ENCODE results near the gene SKAP1. TPM values are rescaled to one million over a fixed set of nuclear protein-coding genes. Genes with fewer than 3 reads are reported as not detected.
"Not testable (repeated sequence)": the region's sequence is repeated elsewhere in the genome, so short reads cannot be mapped to it uniquely, and the experiment has no call there.

SKAP1 gene
- total and polyA plus RNA-seq, 8 donors: 2.4 to 4.4 (median 3.2) TPM; not detected in 2

- TF ChIP-seq POLR2AphosphoS5 (IDR thresholded peaks at IDR 0.05): no peak
- intact Hi-C loops (cut with DNase I; ENCODE audit: low total_unique reads): no loop called here
- 58 to 64% (median 59%) methylated on average over 7 of the region's 7 CpGs for WGBS, 5 donors
- no peak overlapping the region for H3K4me3 ChIP-seq
- no peaks in the 10 kb centered on the region for H3K36me3 ChIP-seq
- H3K4me1 ChIP-seq: no peaks in the 10 kb centered on the region
- DNase-seq: no peak
- H3K27ac ChIP-seq: no peak overlapping the region
- peaks cover 0 to 16% (median 0%) of the 10 kb centered on the region in 3 donors for H3K27me3 ChIP-seq
- H3K9me3 ChIP-seq: no peaks in the 10 kb centered on the region
These were observed 222.1 kb downstream of the SKAP1 start for GRCh38 chr17:48207776-48208544.

GRCh38 chr17:48207036-48207435 is 223.0 kb downstream of the SKAP1 start:
- DNase-seq; H3K4me3 ChIP-seq; H3K27ac ChIP-seq; H3K36me3 ChIP-seq; intact Hi-C loops (cut with DNase I; ENCODE audit: low total_unique reads); H3K9me3 ChIP-seq; H3K4me1 ChIP-seq: not testable (repeated sequence)
- 88 to 95% (median 92%) methylated on average over 4 of the region's 4 CpGs for WGBS, 5 donors
- peaks cover 0 to 11% (median 0%) of the 10 kb centered on the region in 3 donors for H3K27me3 ChIP-seq

DNA sequence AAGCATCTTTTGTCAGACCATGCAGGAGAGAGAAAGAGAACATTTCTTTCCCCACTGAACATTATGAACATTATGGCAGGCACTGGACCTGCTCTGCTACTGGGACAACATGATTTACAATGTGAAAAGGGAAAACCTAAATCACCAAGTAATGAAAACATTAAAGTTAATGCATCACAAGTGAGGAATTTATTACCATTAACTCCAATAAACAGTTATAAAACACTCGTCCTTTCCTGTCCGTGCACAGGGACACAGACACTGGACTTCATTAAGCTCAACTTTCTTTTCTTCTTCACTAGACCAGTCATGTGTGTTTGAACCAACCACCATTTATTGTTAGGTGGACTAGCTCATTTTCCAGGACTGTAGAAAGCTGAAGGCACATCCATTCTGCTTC is 227.1 kb downstream of the SKAP1 start:
- Histone ChIP-seq H3K4me1 (peaks cover 0 to 13% (median 3%) of the 10 kb centered on the region in 4 donors), H3K36me3 (no peaks in the 10 kb centered on the region), H3K27ac (no peak overlapping the region), H3K9me3 (no peaks in the 10 kb centered on the region), H3K4me3 (no peak overlapping the region), H3K27me3 (peaks cover 0 to 13% (median 0%) of the 10 kb centered on the region in 3 donors)
- intact Hi-C loops (cut with DNase I; ENCODE audit: low total_unique reads): no loop called here
- 68 to 87% (median 74%) methylated on average over 2 of the region's 2 CpGs for WGBS, 5 donors
- TF ChIP-seq POLR2A (IDR thresholded peaks at IDR 0.05) (no peak), CTCF (IDR thresholded peaks at IDR 0.05) (no peak), POLR2AphosphoS5 (IDR thresholded peaks at IDR 0.05) (no peak), EP300 (IDR thresholded peaks at IDR 0.05) (no peak)
- no peak for DNase-seq

DNA sequence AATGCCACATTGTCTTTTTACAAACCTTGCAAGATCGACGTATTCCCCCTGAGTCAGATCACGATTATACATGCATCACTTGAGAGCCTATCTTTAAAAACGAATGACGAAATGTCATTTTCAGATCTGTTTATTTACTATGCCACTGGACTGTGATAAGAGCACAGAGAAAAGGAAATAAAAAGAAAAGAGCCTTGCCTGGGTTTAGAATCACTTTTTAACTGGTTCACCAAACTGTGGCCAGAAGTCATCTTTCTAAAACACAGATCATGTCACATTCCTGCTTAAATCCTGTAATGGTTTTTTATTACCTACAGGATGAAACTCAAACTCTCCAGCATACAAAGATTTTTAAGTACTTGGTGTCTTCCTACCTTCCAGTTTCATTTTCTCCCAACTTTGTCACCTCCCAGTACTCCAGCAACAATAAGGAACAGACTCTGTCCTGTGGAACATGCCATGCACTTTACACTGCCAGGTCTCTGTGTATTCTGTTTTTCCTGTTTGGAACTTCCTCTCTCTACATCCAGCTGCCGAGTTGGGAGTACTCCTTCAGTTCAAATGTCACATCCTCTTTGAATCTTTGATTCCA is 231.0 kb downstream of the SKAP1 start:
- H3K4me3 ChIP-seq: no peak overlapping the region
- WGBS, 5 donors: 14 to 24% (median 20%) methylated on average over 6 of the region's 6 CpGs

DNA sequence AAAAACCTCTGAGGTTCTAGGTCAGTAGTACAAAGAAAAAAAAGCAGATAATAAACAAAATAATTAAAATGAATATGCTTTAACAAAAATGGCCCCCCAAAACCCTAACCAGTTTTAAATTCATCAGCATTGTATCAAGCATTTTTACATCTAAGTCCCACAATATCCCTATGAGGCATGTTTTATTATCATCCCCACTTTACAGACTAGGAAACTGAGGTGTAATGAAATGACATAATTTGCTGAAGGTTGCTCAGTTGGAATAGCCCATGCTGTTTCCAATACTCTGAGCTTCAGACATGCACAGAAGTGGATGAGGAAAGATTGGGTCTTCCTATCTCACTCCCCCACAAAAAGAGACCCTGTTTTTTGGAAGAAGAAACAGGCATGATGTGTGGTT is 234.1 kb downstream of the SKAP1 start:
- Histone ChIP-seq H3K36me3 (no peaks in the 10 kb centered on the region), H3K9me3 (no peaks in the 10 kb centered on the region), H3K4me3 (no peak overlapping the region), H3K27ac (no peak overlapping the region), H3K4me1 (peaks cover 0 to 13% (median 3%) of the 10 kb centered on the region in 4 donors), H3K27me3 (peaks cover 0 to 41% (median 0%) of the 10 kb centered on the region in 3 donors)
- TF ChIP-seq POLR2AphosphoS5 (IDR thresholded peaks at IDR 0.05): no peak
- no peak for TF ChIP-seq EP300 (IDR thresholded peaks at IDR 0.05)
- no peak for TF ChIP-seq POLR2A (IDR thresholded peaks at IDR 0.05)
- TF ChIP-seq CTCF (IDR thresholded peaks at IDR 0.05): no peak
- intact Hi-C loops (cut with DNase I; ENCODE audit: low total_unique reads): no loop called here
- DNase-seq: no peak

More for the DNA sequence above, 231.0 kb downstream of the SKAP1 start:
- H3K27ac ChIP-seq: peak overlapping the region in 1 of 5 donors; percentile 7
- peaks cover 0 to 28% (median 0%) of the 10 kb centered on the region in 3 donors for H3K27me3 ChIP-seq
- intact Hi-C loops (cut with DNase I; ENCODE audit: low total_unique reads): no loop called here
- no peaks in the 10 kb centered on the region for H3K36me3 ChIP-seq
- TF ChIP-seq POLR2AphosphoS5 (IDR thresholded peaks at IDR 0.05) (no peak), CTCF (IDR thresholded peaks at IDR 0.05) (no peak), EP300 (IDR thresholded peaks at IDR 0.05) (no peak), POLR2A (IDR thresholded peaks at IDR 0.05) (no peak)
- H3K9me3 ChIP-seq: no peaks in the 10 kb centered on the region
- peak in 1 of 2 donors; percentile 33 for DNase-seq
- peaks cover 0 to 13% (median 3%) of the 10 kb centered on the region in 4 donors for H3K4me1 ChIP-seq

Measured in stomach (tissue), 9 donors.